IPS DF 6.9 (cell line): ENCODE results near the gene VARS2.
A peak's percentile ranks its signal among the peaks of the same experiment; 100 is the strongest.

Experiments
- DNase-seq: peaks from one replicate; pipeline ENCODE4 v3.0.0-alpha.2; 2013; ENCODE audit warnings: low read depth, low spot score
- H3K27ac ChIP-seq: one replicate; pipeline ENCODE4 v1.5.1; 2013; ENCODE audit warnings: low read length, control low read depth
- H3K27me3 ChIP-seq: 2 replicates; pipeline ENCODE4 v1.6.1; 2013; ENCODE audit warnings: mild to moderate bottlenecking, low read length; ENCODE audit not compliant: control insufficient read depth, insufficient read depth
- H3K36me3 ChIP-seq: 2 replicates; pipeline ENCODE4 v1.6.1; 2013; ENCODE audit warnings: low read length; ENCODE audit not compliant: control insufficient read depth, insufficient read depth
- H3K4me1 ChIP-seq: 2 replicates; pipeline ENCODE4 v1.6.1; 2013; ENCODE audit warnings: low read length; ENCODE audit not compliant: control insufficient read depth, insufficient read depth
- H3K4me3 ChIP-seq: 2 replicates; pipeline ENCODE4 v1.5.1; 2013; ENCODE audit warnings: mild to moderate bottlenecking, low read length
- H3K9me3 ChIP-seq: 2 replicates; pipeline ENCODE4 v1.6.1; 2013; ENCODE audit warnings: low read length, inconsistent platforms; ENCODE audit not compliant: control insufficient read depth, insufficient read depth
- WGBS: extraction: QIAGEN DNeasy Blood & Tissue Kit; methylation state at CpG from one replicate; pipeline ENCODE4 v1.1.7; 2013; ENCODE audit warnings: mixed read lengths, missing lambda C conversion rate; ENCODE audit not compliant: insufficient read length, insufficient coverage; 5-methylcytosine and 5-hydroxymethylcytosine counted together

VARS2 gene

GRCh38 chr6:30930506-30930905, 16.5 kb downstream of the VARS2 start:
- H3K9me3 ChIP-seq, result no peaks in the 10 kb centered on the region
- no peaks in the 10 kb centered on the region for H3K4me1 ChIP-seq
- no peak overlapping the region for H3K27ac ChIP-seq
- no CpG with 5 or more reads among the region's 4 CpGs for WGBS
- no peaks in the 10 kb centered on the region for H3K27me3 ChIP-seq
- peaks cover 5% of the 10 kb centered on the region; the same call in 1 of the 2 replicates for H3K36me3 ChIP-seq
- DNase-seq, result no peak
- H3K4me3 ChIP-seq, result no peak overlapping the region

- Histone ChIP-seq H3K36me3 (peaks cover 3% of the 10 kb centered on the region; the same call in 1 of the 2 replicates), H3K27ac (no peak overlapping the region), H3K9me3 (no peaks in the 10 kb centered on the region), H3K27me3 (no peaks in the 10 kb centered on the region), H3K4me3 (no peak overlapping the region), H3K4me1 (no peaks in the 10 kb centered on the region)
- no peak for DNase-seq
- no CpG with 5 or more reads among the region's 8 CpGs for WGBS
Measured at GRCh38 chr6:30931272-30931671, 17.2 kb downstream of the VARS2 start.

- Histone ChIP-seq H3K4me1 (no peaks in the 10 kb centered on the region), H3K36me3 (no peaks in the 10 kb centered on the region), H3K27ac (no peak within 1 kb of the TSS), H3K27me3 (no peaks in the 10 kb centered on the region), H3K4me3 (no peak within 1 kb of the TSS), H3K9me3 (no peaks in the 10 kb centered on the region)
- no CpG with 5 or more reads among the region's 7 CpGs for WGBS
- DNase-seq, result no peak
Measured at GRCh38 chr6:30931969-30932645, 18.1 kb downstream of the VARS2 start, which contains the start of gene SFTA2. Gene SFTA2, minus strand, starts transcription at chr6:30932170. Its CDS starts 74 bp downstream, at chr6:30932096.

- WGBS, result no CpG with 5 or more reads among the region's 6 CpGs
- no peak overlapping the region for H3K27ac ChIP-seq
- no peaks in the 10 kb centered on the region for H3K27me3 ChIP-seq
- H3K4me1 ChIP-seq, result no peaks in the 10 kb centered on the region
- DNase-seq, result no peak
- no peak overlapping the region for H3K4me3 ChIP-seq
- no peaks in the 10 kb centered on the region for H3K36me3 ChIP-seq
- H3K9me3 ChIP-seq, result no peaks in the 10 kb centered on the region
Measured at GRCh38 chr6:30932665-30933365, 18.8 kb downstream of the VARS2 start.

GRCh38 chr6:30935018-30935417, 21.0 kb downstream of the VARS2 start:
- H3K4me3 ChIP-seq, result no peak overlapping the region
- no peaks in the 10 kb centered on the region for H3K27me3 ChIP-seq
- DNase-seq, result no peak
- no CpG with 5 or more reads among the region's 3 CpGs for WGBS
- H3K36me3 ChIP-seq, result no peaks in the 10 kb centered on the region
- no peaks in the 10 kb centered on the region for H3K9me3 ChIP-seq
- H3K4me1 ChIP-seq, result no peaks in the 10 kb centered on the region
- no peak overlapping the region for H3K27ac ChIP-seq

- Histone ChIP-seq H3K27me3 (no peaks in the 10 kb centered on the region), H3K4me3 (no peak overlapping the region), H3K9me3 (no peaks in the 10 kb centered on the region), H3K4me1 (peaks cover 4% of the 10 kb centered on the region; the same call in 1 of the 2 replicates), H3K27ac (no peak overlapping the region), H3K36me3 (no peaks in the 10 kb centered on the region)
- WGBS, result no CpG with 5 or more reads among the region's 6 CpGs
- no peak for DNase-seq
Measured at GRCh38 chr6:30937265-30937664, 23.2 kb downstream of the VARS2 start.

GRCh38 chr6:30938730-30939129, 24.7 kb downstream of the VARS2 start:
- no peak overlapping the region for H3K27ac ChIP-seq
- DNase-seq, result no peak
- peaks cover 8% of the 10 kb centered on the region; the same call in 1 of the 2 replicates for H3K4me1 ChIP-seq
- no peaks in the 10 kb centered on the region for H3K9me3 ChIP-seq
- WGBS, result no CpG with 5 or more reads among the region's 4 CpGs
- no peaks in the 10 kb centered on the region for H3K27me3 ChIP-seq
- H3K4me3 ChIP-seq, result no peak overlapping the region
- no peaks in the 10 kb centered on the region for H3K36me3 ChIP-seq

GRCh38 chr6:30939473-30939872, 25.4 kb downstream of the VARS2 start:
- DNase-seq, result no peak

GRCh38 chr6:30940361-30940986, 26.4 kb downstream of the VARS2 start, which contains the start of gene MUCL3:
Gene MUCL3, plus strand, starts transcription at chr6:30940973. Its CDS starts 27 bp downstream, at chr6:30941000.
- no CpG with 5 or more reads among the region's 16 CpGs for WGBS
- no peaks in the 10 kb centered on the region for H3K9me3 ChIP-seq
- DNase-seq, result no peak
- no peaks in the 10 kb centered on the region for H3K27me3 ChIP-seq
- H3K4me3 ChIP-seq, result no peak within 1 kb of the TSS
- H3K36me3 ChIP-seq, result no peaks in the 10 kb centered on the region
- no peak within 1 kb of the TSS for H3K27ac ChIP-seq
- H3K4me1 ChIP-seq, result peaks cover 8% of the 10 kb centered on the region; the same call in 1 of the 2 replicates

More at GRCh38 chr6:30939473-30939872, 25.4 kb downstream of the VARS2 start:
- Histone ChIP-seq H3K4me1 (peaks cover 8% of the 10 kb centered on the region; the same call in 1 of the 2 replicates), H3K27ac (no peak overlapping the region), H3K4me3 (no peak overlapping the region), H3K27me3 (no peaks in the 10 kb centered on the region), H3K9me3 (no peaks in the 10 kb centered on the region), H3K36me3 (no peaks in the 10 kb centered on the region)
- no CpG with 5 or more reads among the region's 3 CpGs for WGBS

- Histone ChIP-seq H3K9me3 (no peaks in the 10 kb centered on the region), H3K27ac (no peak overlapping the region), H3K4me1 (peaks cover 8% of the 10 kb centered on the region; the same call in 1 of the 2 replicates), H3K27me3 (no peaks in the 10 kb centered on the region), H3K4me3 (no peak overlapping the region), H3K36me3 (no peaks in the 10 kb centered on the region)
- no CpG with 5 or more reads among the region's 15 CpGs for WGBS
- peak; percentile 89 for DNase-seq
Measured at GRCh38 chr6:30942338-30943060, 28.5 kb downstream of the VARS2 start.
